Lower lobe of right lung (tissue), 2 donors: ENCODE data around the gene EXD3. TPM values are rescaled to one million over a fixed set of nuclear protein-coding genes. Genes with fewer than 3 reads are reported as not detected.
"Not testable (repeated sequence)": the region's sequence is repeated elsewhere in the genome, so short reads cannot be mapped to it uniquely, and the experiment has no call there.

ENCODE experiments used
- ATAC-seq, 2 donors: fragments of 200-7000 bp; cut with Tn5 transposase; one replicate each; pipeline ENCODE4 v1.9.1; 2020 to 2022; ENCODE audit warnings: mild to moderate bottlenecking in 2 of 2, moderate library complexity in 2 of 2
- DNase-seq: peaks from one replicate; pipeline ENCODE4 v3.0.0-alpha.2; 2020
- H3K27ac ChIP-seq: fragments of 200-600 bp; one replicate; pipeline ENCODE4 v1.8.0; 2022
- H3K27me3 ChIP-seq: fragments of 200-600 bp; one replicate; pipeline ENCODE4 v1.8.0; 2022; ENCODE audit warnings: low read depth
- H3K36me3 ChIP-seq: fragments of 200-600 bp; one replicate; pipeline ENCODE4 v1.8.0; 2022; ENCODE audit warnings: mild to moderate bottlenecking
- H3K4me1 ChIP-seq: fragments of 200-600 bp; one replicate; pipeline ENCODE4 v1.8.0; 2022
- H3K4me3 ChIP-seq: fragments of 200-600 bp; one replicate; pipeline ENCODE4 v1.8.0; 2022; ENCODE audit warnings: mild to moderate bottlenecking
- H3K9me3 ChIP-seq: fragments of 200-600 bp; one replicate; pipeline ENCODE4 v1.8.0; 2022
- CTCF ChIP-seq: fragments of 200-600 bp; IDR thresholded peaks from one replicate; pipeline ENCODE4 v1.8.0; 2022; ENCODE audit warnings: antibody characterized with exemption, mild to moderate bottlenecking
- intact Hi-C: fragments of 100-400 bp; cut with DNase I; formaldehyde crosslinking; loops from one replicate; pipeline ENCODE4 v1.11.0; 2022
- total RNA-seq: library from RNA; stranded (reverse); fragmentation: NEBNext Ultra II Directional; extraction: Animal tissue kit (Norgen Biotek cat#: 25700); gene quantifications from one replicate; pipeline ENCODE4 v1.2.1, GENCODE V29; 2021
- donor health status: DM: no; HTN: yes; CAD: no; lungs with severe emphysema.

The EXD3 gene
- total RNA-seq, 1 donor from 2014 or later, result 25.2 TPM

- ATAC-seq, result peak; percentile 2
Observed at GRCh38 chr9:137452761-137453642, 30.0 kb upstream of the EXD3 start.

DNA sequence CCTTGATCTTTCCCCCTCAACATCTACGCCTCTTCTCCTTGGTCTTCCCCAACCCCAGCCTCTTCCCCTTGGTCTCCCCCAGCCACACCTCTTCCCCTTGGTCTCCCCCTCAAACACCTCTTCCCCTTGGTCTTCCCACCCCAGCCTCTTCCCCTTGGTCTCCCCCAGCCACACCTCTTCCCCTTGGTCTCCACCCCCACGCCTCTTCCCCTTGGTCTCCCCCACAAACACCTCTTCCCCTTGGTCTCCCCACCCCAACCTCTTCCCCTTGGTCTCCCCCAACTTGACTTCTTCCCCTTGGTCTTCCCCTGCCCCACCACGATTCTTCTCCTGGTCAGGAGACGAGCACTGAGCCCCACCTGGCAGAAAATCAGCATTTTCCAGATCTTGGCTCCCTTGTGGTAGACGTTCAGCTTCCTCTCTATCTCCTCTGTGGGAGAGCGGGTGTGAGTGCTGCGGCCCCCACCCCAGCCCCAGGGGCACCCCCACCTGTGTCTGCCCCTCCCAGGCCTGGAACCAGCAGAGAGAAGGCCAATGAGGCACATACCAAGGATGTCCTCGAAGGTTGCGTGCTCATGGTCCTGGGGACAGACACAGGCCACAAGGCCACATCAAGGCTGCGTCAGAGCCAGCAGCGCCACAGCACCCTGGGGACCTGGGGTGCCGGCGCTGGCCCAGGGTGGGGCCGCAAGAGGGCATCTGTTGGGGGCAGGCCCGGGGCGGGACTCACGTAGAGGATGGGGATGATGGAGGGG lies 29.2 kb upstream of the EXD3 start:
- Histone ChIP-seq H3K36me3 (no peaks in the 10 kb centered on the region), H3K4me1 (peaks cover 17% of the 10 kb centered on the region), H3K4me3 (no peak overlapping the region), H3K9me3 (no peaks in the 10 kb centered on the region), H3K27ac (no peak overlapping the region), H3K27me3 (no peaks in the 10 kb centered on the region)
- DNase-seq (peak; percentile 48), ATAC-seq (no peak)
- TF ChIP-seq CTCF, result no peak
- intact Hi-C loops, result no loop called here

More at GRCh38 chr9:137452761-137453642, 30.0 kb upstream of the EXD3 start:
- Histone ChIP-seq H3K27me3 (no peaks in the 10 kb centered on the region), H3K4me1 (peaks cover 20% of the 10 kb centered on the region), H3K27ac (no peak overlapping the region), H3K36me3 (no peaks in the 10 kb centered on the region), H3K4me3 (peak overlapping the region; percentile 52), H3K9me3 (no peaks in the 10 kb centered on the region)
- DNase-seq, result peak; percentile 63
- intact Hi-C loops, result no loop called here
- no peak for TF ChIP-seq CTCF

DNA sequence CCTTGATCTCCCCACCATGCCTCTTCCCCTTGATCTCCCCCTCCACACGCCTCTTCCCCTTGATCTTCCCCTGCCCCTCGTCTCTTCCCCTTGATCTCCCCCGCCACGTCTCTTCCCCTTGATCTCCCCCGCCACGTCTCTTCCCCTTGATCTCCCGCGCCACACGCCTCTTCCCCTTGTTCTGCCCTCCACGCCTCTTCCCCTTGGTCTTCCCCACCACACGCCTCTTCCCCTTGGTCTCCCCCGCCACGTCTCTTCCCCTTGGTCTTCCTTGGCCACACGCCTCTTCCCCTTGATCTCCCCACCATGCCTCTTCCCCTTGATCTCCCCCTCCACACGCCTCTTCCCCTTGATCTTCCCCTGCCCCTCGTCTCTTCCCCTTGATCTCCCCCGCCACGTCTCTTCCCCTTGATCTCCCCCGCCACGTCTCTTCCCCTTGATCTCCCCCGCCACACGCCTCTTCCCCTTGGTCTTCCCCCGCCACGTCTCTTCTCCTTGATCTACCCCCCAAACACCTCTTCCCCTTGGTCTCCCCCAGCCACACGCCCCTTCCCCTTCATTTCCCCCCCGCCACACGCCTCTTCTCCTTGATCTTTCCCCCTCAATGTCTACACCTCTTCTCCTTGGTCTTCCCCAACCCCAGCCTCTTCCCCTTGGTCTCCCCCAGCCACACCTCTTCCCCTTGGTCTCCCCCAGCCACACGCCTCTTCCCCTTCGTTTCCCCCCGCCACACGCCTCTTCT lies 28.5 kb upstream of the EXD3 start:
- H3K27me3 ChIP-seq, H3K4me3 ChIP-seq, DNase-seq, H3K36me3 ChIP-seq, H3K9me3 ChIP-seq, intact Hi-C loops, ATAC-seq, H3K27ac ChIP-seq: not testable (repeated sequence)
- H3K4me1 ChIP-seq, result peaks cover 17% of the 10 kb centered on the region

DNA sequence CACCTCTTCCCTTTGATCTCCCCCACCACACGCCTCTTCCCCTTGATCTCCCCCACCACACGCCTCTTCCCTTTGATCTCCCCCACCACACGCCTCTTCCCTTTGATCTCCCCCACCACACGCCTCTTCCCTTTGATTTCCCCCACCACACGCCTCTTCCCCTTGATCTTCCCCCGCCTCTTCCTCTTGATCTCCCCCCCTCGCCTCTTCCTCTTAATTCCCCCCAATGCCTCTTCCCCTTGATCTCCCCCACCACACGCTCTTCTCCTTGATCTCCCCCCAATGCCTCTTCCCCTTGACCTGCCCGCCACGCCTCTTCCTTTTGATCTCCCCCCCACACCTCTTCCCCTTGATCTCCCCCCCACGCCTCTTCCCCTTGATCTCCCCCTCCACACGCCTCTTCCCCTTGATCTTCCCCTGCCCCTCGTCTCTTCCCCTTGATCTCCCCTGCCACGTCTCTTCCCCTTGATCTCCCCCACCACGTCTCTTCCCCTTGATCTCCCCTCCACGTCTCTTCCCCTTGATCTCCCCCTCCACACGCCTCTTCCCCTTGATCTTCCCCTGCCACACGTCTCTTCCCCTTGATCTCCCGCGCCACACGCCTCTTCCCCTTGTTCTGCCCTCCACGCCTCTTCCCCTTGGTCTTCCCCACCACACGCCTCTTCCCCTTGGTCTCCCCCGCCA lies 27.7 kb upstream of the EXD3 start:
- DNase-seq, H3K9me3 ChIP-seq, intact Hi-C loops, ATAC-seq, H3K4me3 ChIP-seq, H3K36me3 ChIP-seq, H3K27me3 ChIP-seq, H3K27ac ChIP-seq: not testable (repeated sequence)
- H3K4me1 ChIP-seq, result peaks cover 21% of the 10 kb centered on the region

DNA sequence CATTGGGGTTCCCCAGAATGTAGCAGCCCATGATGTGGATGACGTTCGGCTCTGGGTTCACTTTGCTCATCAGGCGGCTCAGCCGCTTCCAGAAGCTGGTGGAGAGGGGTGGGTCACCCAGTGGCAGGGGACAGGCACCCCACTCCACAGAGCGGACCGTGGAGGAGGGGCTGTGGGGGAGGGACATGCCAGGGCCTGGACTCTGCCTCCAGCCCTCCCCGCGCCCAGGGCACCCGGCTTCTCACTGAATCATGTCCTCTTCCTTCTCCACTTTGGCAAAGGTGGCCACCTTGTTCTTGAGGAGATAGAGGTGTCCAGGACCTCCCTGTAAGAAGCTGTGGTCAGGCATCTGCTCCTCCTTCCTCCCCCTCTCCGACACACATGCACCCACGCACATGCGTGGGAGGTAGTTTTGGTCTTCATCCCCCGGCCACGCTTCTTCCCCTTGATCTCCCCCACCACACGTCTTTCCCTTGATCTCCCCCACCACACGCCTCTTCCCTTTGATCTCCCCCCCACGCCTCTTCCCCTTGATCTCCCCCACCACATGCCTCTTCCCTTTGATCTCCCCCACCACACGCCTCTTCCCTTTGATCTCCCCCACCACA lies 27.1 kb upstream of the EXD3 start:
- Histone ChIP-seq H3K27me3 (no peaks in the 10 kb centered on the region), H3K27ac (no peak overlapping the region), H3K4me3 (no peak overlapping the region), H3K36me3 (no peaks in the 10 kb centered on the region), H3K4me1 (peaks cover 24% of the 10 kb centered on the region), H3K9me3 (no peaks in the 10 kb centered on the region)
- intact Hi-C loops, result no loop called here
- ATAC-seq (no peak), DNase-seq (peak; percentile 42)
- TF ChIP-seq CTCF, result no peak
